GM20000 (cell line): Measurements from ENCODE around the gene HOXC5.

Source experiments
- DNase-seq: peaks from one replicate; pipeline ENCODE4 v3.0.0; 2012; ENCODE audit warnings: low spot score
- CTCF ChIP-seq: IDR thresholded peaks from 2 replicates; pipeline ENCODE4 v1.5.1; 2012; ENCODE audit warnings: mild to moderate bottlenecking, control low read depth; ENCODE audit errors: extremely low read depth, missing control alignments

The HOXC5 gene

GRCh38 chr12:54010053-54010971 lies 22.5 kb upstream of the HOXC5 start:
- DNase-seq, result no peak
- TF ChIP-seq CTCF, result no peak

GRCh38 chr12:54010972-54011664 lies 21.7 kb upstream of the HOXC5 start:
- no peak for DNase-seq

GRCh38 chr12:54011665-54012532 lies 21.0 kb upstream of the HOXC5 start:
- TF ChIP-seq CTCF, result no peak
- DNase-seq, result no peak

More at GRCh38 chr12:54010972-54011664, 21.7 kb upstream of the HOXC5 start:
- TF ChIP-seq CTCF, result no peak

GRCh38 chr12:54012631-54013409 lies 20.0 kb upstream of the HOXC5 start:
- no peak for DNase-seq
- no peak for TF ChIP-seq CTCF

- no peak for TF ChIP-seq CTCF
- DNase-seq, result no peak
Observed at GRCh38 chr12:54014377-54015017, 18.4 kb upstream of the HOXC5 start.
